Measurements from ENCODE around the gene CYP4F3. TPM values are rescaled to one million over a fixed set of nuclear protein-coding genes. Genes with fewer than 3 reads are reported as not detected.
A peak's percentile ranks its signal among the peaks of the same experiment; 100 is the strongest.
"Not testable (repeated sequence)": the region's sequence is repeated elsewhere in the genome, so short reads cannot be mapped to it uniquely, and the experiment has no call there.

Gene CYP4F3
- total RNA-seq (2014; rRNA removed; shearing (Covaris generic)) = not detected in 2 replicates
- total RNA-seq (2022) = not detected in 2 replicates
- percentile 6 among the genes with signal in this experiment for Bru-seq, nascent RNA
- percentile 9 among the genes with signal in this experiment for BruChase-seq, experiment 1, labeled RNA remaining after a 6-hour chase
- BruChase-seq, experiment 2, labeled RNA remaining after a 2-hour chase = percentile 13 among the genes with signal in this experiment
- long read RNA-seq = 0 reads

GRCh38 chr19:15640294-15640903 is at the start of gene CYP4F3:
TSS of gene CYP4F3 (plus strand) at chr19:15640897. CDS start at chr19:15641416, 519 bp downstream.
- POLR2A ChIA-PET = no interaction called here
- no peak within 1 kb of the TSS for H3K4me3 ChIP-seq (ENCODE audit: low read depth, low read length, poor library complexity, severe bottlenecking)
- H3K4me2 ChIP-seq (ENCODE audit: low read length) = no peak within 1 kb of the TSS
- no peaks in the 10 kb centered on the region for H3K79me2 ChIP-seq (ENCODE audit: insufficient read depth, low read depth, low read length)
- no peaks in the 10 kb centered on the region for H3K36me3 ChIP-seq (ENCODE audit: insufficient read depth, low read length)
- no peaks in the 10 kb centered on the region for H3K4me1 ChIP-seq (ENCODE audit: insufficient read depth, low read length, poor library complexity, severe bottlenecking)
- H2AFZ ChIP-seq (ENCODE audit: low read length) = no peak within 1 kb of the TSS
- no peaks in the 10 kb centered on the region for H4K20me1 ChIP-seq (ENCODE audit: insufficient read depth, low read length)
- intact Hi-C loops (cut with micrococcal nuclease; ENCODE audit: unreplicated experiment) = no loop called here
- H3K9me2 ChIP-seq (ENCODE audit: insufficient read depth, low read length) = no peaks in the 10 kb centered on the region
- no peak for DNase-seq (ENCODE audit: low spot score)
- CTCF ChIA-PET (ENCODE audit: unreplicated experiment) = no interaction called here
- no peak for TF ChIP-seq EZH2phosphoT487 (IDR thresholded peaks at IDR 0.05; ENCODE audit: borderline replicate concordance, low read depth, low read length)
- no peak for TF ChIP-seq CTCF (conservative IDR thresholded peaks at IDR 0.05; ENCODE audit: low read length)
- BruUV-seq (replicated peaks) = no TSS peak
- no peak within 1 kb of the TSS for H3K27ac ChIP-seq (ENCODE audit: low read depth, low read length, poor library complexity, severe bottlenecking)
- H3K9me3 ChIP-seq (ENCODE audit: low read length) = no peaks in the 10 kb centered on the region

GRCh38 chr19:15591796-15592195 is 48.9 kb upstream of the CYP4F3 start:
- ChIA-PET POLR2A (interaction anchor here (0.8 kb wide), 1 partner anchor 45 kb away, joined by 3 read pairs; no protein-coding TSS in a partner anchor), CTCF (ENCODE audit: unreplicated experiment) (interaction anchor here (0.6 kb wide), 1 partner anchor 15 kb away, joined by 3 read pairs; no protein-coding TSS in a partner anchor)
- Histone ChIP-seq H3K36me3 (ENCODE audit: insufficient read depth, low read length) (no peaks in the 10 kb centered on the region), H3K9me2 (ENCODE audit: insufficient read depth, low read length) (no peaks in the 10 kb centered on the region), H3K79me2 (ENCODE audit: insufficient read depth, low read depth, low read length) (no peaks in the 10 kb centered on the region), H2AFZ (ENCODE audit: low read length) (no peak overlapping the region), H3K4me2 (ENCODE audit: low read length) (no peak overlapping the region), H4K20me1 (ENCODE audit: insufficient read depth, low read length) (no peaks in the 10 kb centered on the region), H3K4me1 (ENCODE audit: insufficient read depth, low read length, poor library complexity, severe bottlenecking) (no peaks in the 10 kb centered on the region), H3K4me3 (ENCODE audit: low read depth, low read length, poor library complexity, severe bottlenecking) (no peak overlapping the region), H3K9me3 (ENCODE audit: low read length) (no peaks in the 10 kb centered on the region), H3K27ac (ENCODE audit: low read depth, low read length, poor library complexity, severe bottlenecking) (no peak overlapping the region)
- DNase-seq (ENCODE audit: low spot score) = no peak
- intact Hi-C loops (cut with micrococcal nuclease; ENCODE audit: unreplicated experiment) = no loop called here
- BruUV-seq (replicated peaks) = no TSS peak
- TF ChIP-seq EZH2phosphoT487 (IDR thresholded peaks at IDR 0.05; ENCODE audit: borderline replicate concordance, low read depth, low read length) (no peak), CTCF (conservative IDR thresholded peaks at IDR 0.05; ENCODE audit: low read length) (no peak)

GRCh38 chr19:15592506-15592905 is 48.2 kb upstream of the CYP4F3 start:
- CTCF ChIA-PET (ENCODE audit: unreplicated experiment); H3K79me2 ChIP-seq (ENCODE audit: insufficient read depth, low read depth, low read length); intact Hi-C loops (cut with micrococcal nuclease; ENCODE audit: unreplicated experiment); H3K4me1 ChIP-seq (ENCODE audit: insufficient read depth, low read length, poor library complexity, severe bottlenecking); H3K27ac ChIP-seq (ENCODE audit: low read depth, low read length, poor library complexity, severe bottlenecking); H2AFZ ChIP-seq (ENCODE audit: low read length); H3K4me2 ChIP-seq (ENCODE audit: low read length); H4K20me1 ChIP-seq (ENCODE audit: insufficient read depth, low read length); BruUV-seq (replicated peaks); H3K9me2 ChIP-seq (ENCODE audit: insufficient read depth, low read length); H3K4me3 ChIP-seq (ENCODE audit: low read depth, low read length, poor library complexity, severe bottlenecking); H3K9me3 ChIP-seq (ENCODE audit: low read length); H3K36me3 ChIP-seq (ENCODE audit: insufficient read depth, low read length); DNase-seq (ENCODE audit: low spot score): not testable (repeated sequence)
- POLR2A ChIA-PET = interaction anchor here (0.8 kb wide), 1 partner anchor 46 kb away, joined by 3 read pairs; no protein-coding TSS in a partner anchor

- H3K79me2 ChIP-seq (ENCODE audit: insufficient read depth, low read depth, low read length); BruUV-seq (replicated peaks); H3K36me3 ChIP-seq (ENCODE audit: insufficient read depth, low read length); DNase-seq (ENCODE audit: low spot score); intact Hi-C loops (cut with micrococcal nuclease; ENCODE audit: unreplicated experiment); H3K4me2 ChIP-seq (ENCODE audit: low read length); H2AFZ ChIP-seq (ENCODE audit: low read length); H3K9me3 ChIP-seq (ENCODE audit: low read length); H3K9me2 ChIP-seq (ENCODE audit: insufficient read depth, low read length); POLR2A ChIA-PET; H3K27ac ChIP-seq (ENCODE audit: low read depth, low read length, poor library complexity, severe bottlenecking); CTCF ChIA-PET (ENCODE audit: unreplicated experiment); H4K20me1 ChIP-seq (ENCODE audit: insufficient read depth, low read length); H3K4me3 ChIP-seq (ENCODE audit: low read depth, low read length, poor library complexity, severe bottlenecking); H3K4me1 ChIP-seq (ENCODE audit: insufficient read depth, low read length, poor library complexity, severe bottlenecking): not testable (repeated sequence)
These were observed 46.9 kb upstream of the CYP4F3 start for GRCh38 chr19:15593766-15594165.

All from OCI-LY7 (cell line).